ENCODE data around the gene ENPP4. TPM values are rescaled to one million over a fixed set of nuclear protein-coding genes. Genes with fewer than 3 reads are reported as not detected.

Gene ENPP4
- total and polyA plus RNA-seq, 9 of the 15 experiments (the other 6 are each of a cell fraction or from before 2014, with no cell fraction given): 0.07 TPM; not detected in 8

GRCh38 chr6:46118157-46118556, 11.6 kb upstream of the ENPP4 start:
- no peak for ATAC-seq
- H3K36me3 ChIP-seq (ENCODE audit: control insufficient read depth, insufficient read depth, low read length): no peaks in the 10 kb centered on the region
- H3K9me1 ChIP-seq (ENCODE audit: control insufficient read depth, insufficient read depth, low read length): no peaks in the 10 kb centered on the region
- H3K27ac ChIP-seq (ENCODE audit: extremely low read depth, low read depth, low read length): no peak overlapping the region
- no peak overlapping the region for H3K4me3 ChIP-seq
- POLR2A ChIA-PET: no interaction called here
- FAIRE-seq: no peak
- H3K4me2 ChIP-seq (ENCODE audit: insufficient read depth, low read length): no peak overlapping the region
- H3K9ac ChIP-seq (ENCODE audit: insufficient read depth in 1 of 2, low read depth in 2 of 2, low read length in 2 of 2): no peak overlapping the region
- BruUV-seq (replicated peaks): no TSS peak
- in situ Hi-C loops (cut with MboI) (no loop called here), intact Hi-C loops (cut with micrococcal nuclease) (no loop called here)
- no peak for DNase-seq (ENCODE audit: extremely low read depth in 1 of 4, low spot score in 3 of 4)
- no peak overlapping the region for H2AFZ ChIP-seq (ENCODE audit: low read depth, low read length)
- H3K27me3 ChIP-seq (ENCODE audit: control insufficient read depth in 2 of 2, insufficient read depth in 2 of 2, low read length in 2 of 2): no peaks in the 10 kb centered on the region
- no peaks in the 10 kb centered on the region for H4K20me1 ChIP-seq (replicated peaks; ENCODE audit: control insufficient read depth, insufficient read depth, low read length)
- no peaks in the 10 kb centered on the region for H3K79me2 ChIP-seq (ENCODE audit: control insufficient read depth, insufficient read depth, low read length)
- 0% methylated on average over 1 of the region's 1 CpG for WGBS (ENCODE audit: insufficient coverage, low coverage, missing lambda C conversion rate)
- CTCF ChIA-PET (ENCODE audit: low intra/inter-chr PET ratio): no interaction called here
- no peaks in the 10 kb centered on the region for H3K4me1 ChIP-seq (replicated peaks in 1 of 2; ENCODE audit: control insufficient read depth in 2 of 2, insufficient read depth in 2 of 2, low read length in 2 of 2)
- 0 out of 2 replicates have a peak, but pooled peaks have one; percentile 19 for TF ChIP-seq ATF3 (IDR thresholded peaks at IDR 0.05)
- TF ChIP-seq ATF3 (CRISPR knock-in tag; conservative IDR thresholded peaks at IDR 0.05): no peak
- no peak for TF ChIP-seq THAP7 (CRISPR knock-in tag; IDR thresholded peaks at IDR 0.05)
- TF ChIP-seq ZNF766 (CRISPR knock-in tag; conservative IDR thresholded peaks at IDR 0.05): no peak
- no peak for TF ChIP-seq ZNF318 (IDR thresholded peaks at IDR 0.05; ENCODE audit: borderline replicate concordance in 1 of 2, low read depth in 1 of 2)
- TF ChIP-seq ZNF274 (IDR thresholded peaks at IDR 0.05; ENCODE audit: borderline replicate concordance, low read depth, low read length): no peak
- TF ChIP-seq CEBPG (CRISPR knock-in tag; IDR thresholded peaks at IDR 0.05): no peak
- peak in 1 of 2 experiments; percentile 30; a peak in 1 of 4 replicates for TF ChIP-seq CEBPG (tag; conservative IDR thresholded peaks at IDR 0.05 in 1 of 2, IDR thresholded peaks at IDR 0.05 in 1 of 2)
- no peaks in the 10 kb centered on the region for H3K9me3 ChIP-seq (replicated peaks; ENCODE audit: control insufficient read depth, insufficient read depth, low read depth, low read length)

Measured in K562 (cell line).